ENCODE data around the gene PTOV1.

DNA sequence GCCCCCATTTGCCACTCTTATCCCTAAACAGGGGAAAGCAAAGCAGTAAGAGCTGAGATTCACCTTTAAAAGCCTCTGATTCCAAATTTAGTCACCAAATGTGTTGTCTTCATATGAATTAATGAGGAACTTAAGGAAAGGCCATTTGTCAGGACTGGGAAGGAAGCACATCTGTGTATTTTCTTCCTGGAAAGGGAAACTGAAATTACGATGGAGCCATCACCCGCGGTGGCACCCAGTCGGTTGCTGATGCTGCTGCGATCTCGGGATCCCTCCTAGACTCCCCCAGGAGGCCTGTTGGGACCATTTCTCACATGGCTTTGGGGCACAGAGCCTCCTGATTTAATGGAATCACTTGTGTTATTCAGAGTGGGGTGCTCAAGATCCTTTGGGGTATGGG, 53.2 kb downstream of the PTOV1 start:
- no peak for TF ChIP-seq EZH2phosphoT487 (IDR thresholded peaks at IDR 0.05; ENCODE audit: low read depth)
- TF ChIP-seq, protein P1, sequence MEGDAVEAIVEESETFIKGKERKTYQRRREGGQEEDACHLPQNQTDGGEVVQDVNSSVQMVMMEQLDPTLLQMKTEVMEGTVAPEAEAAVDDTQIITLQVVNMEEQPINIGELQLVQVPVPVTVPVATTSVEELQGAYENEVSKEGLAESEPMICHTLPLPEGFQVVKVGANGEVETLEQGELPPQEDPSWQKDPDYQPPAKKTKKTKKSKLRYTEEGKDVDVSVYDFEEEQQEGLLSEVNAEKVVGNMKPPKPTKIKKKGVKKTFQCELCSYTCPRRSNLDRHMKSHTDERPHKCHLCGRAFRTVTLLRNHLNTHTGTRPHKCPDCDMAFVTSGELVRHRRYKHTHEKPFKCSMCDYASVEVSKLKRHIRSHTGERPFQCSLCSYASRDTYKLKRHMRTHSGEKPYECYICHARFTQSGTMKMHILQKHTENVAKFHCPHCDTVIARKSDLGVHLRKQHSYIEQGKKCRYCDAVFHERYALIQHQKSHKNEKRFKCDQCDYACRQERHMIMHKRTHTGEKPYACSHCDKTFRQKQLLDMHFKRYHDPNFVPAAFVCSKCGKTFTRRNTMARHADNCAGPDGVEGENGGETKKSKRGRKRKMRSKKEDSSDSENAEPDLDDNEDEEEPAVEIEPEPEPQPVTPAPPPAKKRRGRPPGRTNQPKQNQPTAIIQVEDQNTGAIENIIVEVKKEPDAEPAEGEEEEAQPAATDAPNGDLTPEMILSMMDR (IDR thresholded peaks at IDR 0.05; ENCODE audit: low read depth, low read length) = no peak

Data from OCI-LY3 (cell line).